Measurements from ENCODE around the gene DHDH.

Gene DHDH

DNA sequence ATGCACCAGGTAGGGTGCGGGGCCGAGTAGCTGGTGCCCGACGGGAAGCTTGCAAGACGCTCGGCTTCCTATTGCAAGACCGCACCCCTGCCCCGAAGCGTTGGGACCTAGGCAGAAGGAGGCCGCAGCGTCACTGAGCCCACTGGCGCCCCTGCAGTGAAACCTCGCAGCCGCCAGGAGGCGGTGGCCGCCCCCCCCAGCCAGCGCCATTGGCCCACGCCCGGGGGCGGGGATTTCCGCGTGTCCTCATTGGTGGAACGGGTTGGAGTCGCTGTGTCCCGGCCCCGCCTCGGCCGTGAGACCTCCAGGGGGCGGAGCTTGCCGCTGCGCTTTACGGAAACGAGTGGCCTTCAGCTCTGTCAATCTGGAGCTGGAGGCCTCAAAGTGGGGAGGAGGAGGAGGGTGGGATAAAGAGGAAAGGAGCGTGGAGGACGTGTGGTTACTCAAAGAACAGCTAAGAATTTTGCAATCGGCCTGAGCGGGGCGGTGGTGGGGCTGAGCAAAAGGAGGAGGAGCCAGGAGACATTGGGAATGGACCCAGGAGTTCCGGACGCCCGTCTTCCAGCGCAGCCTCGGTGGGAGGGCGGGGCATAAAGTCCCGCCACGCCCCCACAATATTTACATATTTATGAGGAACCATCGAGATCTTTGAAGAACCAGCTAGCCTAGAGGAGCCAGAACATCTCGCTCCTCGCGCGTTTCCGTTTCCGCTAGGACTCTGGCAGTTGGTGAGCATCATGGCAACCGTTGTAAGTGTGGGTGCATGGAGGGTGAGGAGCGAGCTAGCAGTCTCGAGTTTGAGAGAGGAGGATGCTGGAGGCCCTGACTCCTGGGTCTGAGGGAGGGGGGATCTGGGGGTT is 59.9 kb downstream of the DHDH start, which contains the start of the genes GYS1 and RUVBL2:
TSS of gene GYS1 (minus strand) at position 135 of the 860 bp plus-strand sequence. CDS start 197 bp downstream, outside the sequence.
TSS of gene RUVBL2 (plus strand) at position 713 of the 860 bp plus-strand sequence. CDS start at position 738, 25 bp downstream.
- peak; percentile 100 for DNase-seq

- no peak for DNase-seq
Observed at GRCh38 chr19:48994035-48994386, 60.5 kb downstream of the DHDH start.
